ENCODE data around the gene SET.
A peak's percentile ranks its signal among the peaks of the same experiment; 100 is the strongest.

SET gene

DNA sequence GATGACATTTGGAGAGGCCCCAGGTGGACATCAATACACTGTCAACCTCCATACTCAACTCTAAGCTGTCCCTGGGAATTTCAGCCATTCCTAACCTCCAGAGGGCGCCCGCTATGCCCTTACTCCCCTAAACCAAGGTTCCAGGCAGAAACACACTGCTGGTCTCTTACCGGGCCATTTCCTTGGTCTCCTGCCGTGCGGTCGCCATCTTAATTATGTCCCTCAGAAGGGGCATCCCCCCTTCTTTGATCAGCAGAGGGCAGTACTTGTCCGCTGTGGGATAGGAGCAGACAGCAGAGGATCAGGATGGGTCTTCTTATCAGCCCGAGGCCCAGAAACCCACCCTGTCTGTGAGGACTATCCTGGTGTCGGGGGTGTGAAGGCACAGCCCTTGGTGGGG is 44.2 kb downstream of the SET start:
- peak overlapping the region; percentile 95 for H2AFZ ChIP-seq (ENCODE audit: low read depth, low read length)
- peak overlapping the region; percentile 75 for H3K4me3 ChIP-seq (ENCODE audit: low read length)
- H3K27ac ChIP-seq (ENCODE audit: low read length) = peak overlapping the region; percentile 12; the same call in 1 of the 2 replicates
- H3K36me3 ChIP-seq (replicated peaks; ENCODE audit: low read depth, low read length) = no peaks in the 10 kb centered on the region
- no peaks in the 10 kb centered on the region for H3K9me3 ChIP-seq (ENCODE audit: insufficient read depth, low read length)
- H3K4me1 ChIP-seq (ENCODE audit: low read length) = peaks cover 6% of the 10 kb centered on the region; the same call in 1 of the 2 replicates
- H3K27me3 ChIP-seq (ENCODE audit: low read depth, low read length) = no peaks in the 10 kb centered on the region
- H4K20me1 ChIP-seq (ENCODE audit: insufficient read depth, low read length) = no peaks in the 10 kb centered on the region
- TF ChIP-seq, protein P1, sequence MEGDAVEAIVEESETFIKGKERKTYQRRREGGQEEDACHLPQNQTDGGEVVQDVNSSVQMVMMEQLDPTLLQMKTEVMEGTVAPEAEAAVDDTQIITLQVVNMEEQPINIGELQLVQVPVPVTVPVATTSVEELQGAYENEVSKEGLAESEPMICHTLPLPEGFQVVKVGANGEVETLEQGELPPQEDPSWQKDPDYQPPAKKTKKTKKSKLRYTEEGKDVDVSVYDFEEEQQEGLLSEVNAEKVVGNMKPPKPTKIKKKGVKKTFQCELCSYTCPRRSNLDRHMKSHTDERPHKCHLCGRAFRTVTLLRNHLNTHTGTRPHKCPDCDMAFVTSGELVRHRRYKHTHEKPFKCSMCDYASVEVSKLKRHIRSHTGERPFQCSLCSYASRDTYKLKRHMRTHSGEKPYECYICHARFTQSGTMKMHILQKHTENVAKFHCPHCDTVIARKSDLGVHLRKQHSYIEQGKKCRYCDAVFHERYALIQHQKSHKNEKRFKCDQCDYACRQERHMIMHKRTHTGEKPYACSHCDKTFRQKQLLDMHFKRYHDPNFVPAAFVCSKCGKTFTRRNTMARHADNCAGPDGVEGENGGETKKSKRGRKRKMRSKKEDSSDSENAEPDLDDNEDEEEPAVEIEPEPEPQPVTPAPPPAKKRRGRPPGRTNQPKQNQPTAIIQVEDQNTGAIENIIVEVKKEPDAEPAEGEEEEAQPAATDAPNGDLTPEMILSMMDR (IDR thresholded peaks at IDR 0.05; ENCODE audit: low read depth, low read length) = peak; percentile 62
- TF ChIP-seq EZH2phosphoT487 (IDR thresholded peaks at IDR 0.05; ENCODE audit: low read depth) = no peak
- no peaks in the 10 kb centered on the region for H3K79me2 ChIP-seq (ENCODE audit: low read length)
- H3K9ac ChIP-seq (ENCODE audit: low read length) = peak overlapping the region; percentile 61
- H3K4me2 ChIP-seq (ENCODE audit: low read length) = peak overlapping the region; percentile 98

DNA sequence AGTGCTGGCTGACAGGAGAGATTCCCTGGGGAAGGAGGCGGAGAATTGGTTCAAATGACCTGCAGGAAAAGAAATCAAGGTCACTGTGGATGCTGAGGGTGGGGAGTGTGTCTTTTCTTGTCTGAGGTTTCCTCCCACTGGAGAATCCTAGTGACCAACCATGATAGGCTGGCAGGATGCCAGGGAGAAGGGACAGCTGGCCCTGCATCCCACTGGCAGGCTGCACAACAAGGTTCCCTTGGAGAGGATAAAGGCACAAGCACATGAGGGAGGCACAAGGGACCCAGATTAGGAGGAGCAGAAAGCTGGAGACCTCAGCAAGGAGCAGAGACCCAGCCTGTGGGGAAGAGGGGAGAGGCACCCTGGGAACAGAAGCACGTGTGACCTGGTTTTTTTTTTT is 46.4 kb downstream of the SET start:
- Histone ChIP-seq H3K4me3 (ENCODE audit: low read length) (no peak overlapping the region), H3K9ac (ENCODE audit: low read length) (no peak overlapping the region), H3K4me1 (ENCODE audit: low read length) (peaks cover 6% of the 10 kb centered on the region; the same call in 1 of the 2 replicates), H3K9me3 (ENCODE audit: insufficient read depth, low read length) (no peaks in the 10 kb centered on the region), H3K79me2 (ENCODE audit: low read length) (no peaks in the 10 kb centered on the region), H3K27me3 (ENCODE audit: low read depth, low read length) (no peaks in the 10 kb centered on the region), H2AFZ (ENCODE audit: low read depth, low read length) (no peak overlapping the region), H3K36me3 (replicated peaks; ENCODE audit: low read depth, low read length) (no peaks in the 10 kb centered on the region), H3K27ac (ENCODE audit: low read length) (no peak overlapping the region), H3K4me2 (ENCODE audit: low read length) (no peak overlapping the region), H4K20me1 (ENCODE audit: insufficient read depth, low read length) (no peaks in the 10 kb centered on the region)
- TF ChIP-seq, protein P1 (IDR thresholded peaks at IDR 0.05; ENCODE audit: low read depth, low read length) = no peak
- TF ChIP-seq EZH2phosphoT487 (IDR thresholded peaks at IDR 0.05; ENCODE audit: low read depth) = no peak

DNA sequence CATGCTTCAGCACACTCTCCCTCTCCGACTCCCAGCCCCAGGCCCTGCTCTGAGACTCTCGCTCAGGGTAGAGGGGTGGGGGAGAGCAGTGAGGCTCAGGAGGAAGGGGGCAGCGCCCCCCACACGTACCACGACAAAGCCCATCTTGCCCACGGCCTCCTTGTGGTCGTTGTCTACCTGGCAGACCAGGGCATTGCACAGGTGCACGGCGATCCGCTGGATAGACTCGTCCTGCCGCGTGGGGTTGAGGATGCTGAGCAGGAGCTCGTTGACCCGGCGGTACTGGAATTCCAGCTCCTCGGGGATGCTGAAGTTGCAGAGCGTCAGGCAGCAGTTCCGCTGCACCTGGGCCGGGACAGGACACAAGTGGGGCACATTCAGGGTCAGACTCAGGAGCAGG is 53.4 kb downstream of the SET start:
- H3K9ac ChIP-seq (ENCODE audit: low read length) = no peak overlapping the region
- H3K36me3 ChIP-seq (replicated peaks; ENCODE audit: low read depth, low read length) = no peaks in the 10 kb centered on the region
- no peak overlapping the region for H3K4me3 ChIP-seq (ENCODE audit: low read length)
- no peaks in the 10 kb centered on the region for H3K27me3 ChIP-seq (ENCODE audit: low read depth, low read length)
- no peak overlapping the region for H3K27ac ChIP-seq (ENCODE audit: low read length)
- H3K4me1 ChIP-seq (ENCODE audit: low read length) = no peaks in the 10 kb centered on the region
- no peak overlapping the region for H2AFZ ChIP-seq (ENCODE audit: low read depth, low read length)
- TF ChIP-seq EZH2phosphoT487 (IDR thresholded peaks at IDR 0.05; ENCODE audit: low read depth) = no peak
- TF ChIP-seq, protein P1 (IDR thresholded peaks at IDR 0.05; ENCODE audit: low read depth, low read length) = no peak
- H4K20me1 ChIP-seq (ENCODE audit: insufficient read depth, low read length) = no peaks in the 10 kb centered on the region
- no peaks in the 10 kb centered on the region for H3K79me2 ChIP-seq (ENCODE audit: low read length)
- H3K4me2 ChIP-seq (ENCODE audit: low read length) = no peak overlapping the region
- no peaks in the 10 kb centered on the region for H3K9me3 ChIP-seq (ENCODE audit: insufficient read depth, low read length)

DNA sequence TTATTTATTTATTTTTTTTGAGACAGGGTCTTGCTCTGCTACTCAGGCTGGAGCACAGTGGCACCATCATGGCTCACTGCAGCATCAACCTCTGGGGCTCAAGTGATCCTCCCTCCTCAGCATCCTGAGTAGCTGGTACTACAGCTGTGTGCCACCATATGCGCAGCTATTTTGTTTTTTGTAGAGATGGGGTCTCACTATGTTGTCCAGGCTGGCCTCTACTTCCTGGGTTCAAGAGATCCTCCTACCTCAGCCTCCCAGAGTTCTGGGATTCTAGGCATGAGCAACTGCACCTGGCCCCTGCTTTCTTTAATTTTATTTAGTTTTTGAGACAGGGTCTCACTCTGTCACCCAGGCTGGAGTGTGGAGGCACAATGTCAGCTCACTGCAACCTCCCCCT is 54.4 kb downstream of the SET start:
- Histone ChIP-seq H2AFZ (ENCODE audit: low read depth, low read length) (no peak overlapping the region), H4K20me1 (ENCODE audit: insufficient read depth, low read length) (no peaks in the 10 kb centered on the region), H3K36me3 (replicated peaks; ENCODE audit: low read depth, low read length) (no peaks in the 10 kb centered on the region), H3K79me2 (ENCODE audit: low read length) (no peaks in the 10 kb centered on the region), H3K4me3 (ENCODE audit: low read length) (no peak overlapping the region), H3K9ac (ENCODE audit: low read length) (no peak overlapping the region), H3K9me3 (ENCODE audit: insufficient read depth, low read length) (no peaks in the 10 kb centered on the region), H3K4me1 (ENCODE audit: low read length) (no peaks in the 10 kb centered on the region), H3K27me3 (ENCODE audit: low read depth, low read length) (no peaks in the 10 kb centered on the region), H3K4me2 (ENCODE audit: low read length) (no peak overlapping the region), H3K27ac (ENCODE audit: low read length) (no peak overlapping the region)
- TF ChIP-seq, protein P1 (IDR thresholded peaks at IDR 0.05; ENCODE audit: low read depth, low read length) = no peak
- no peak for TF ChIP-seq EZH2phosphoT487 (IDR thresholded peaks at IDR 0.05; ENCODE audit: low read depth)

Data from OCI-LY3 (cell line).